Nephron progenitor cell (in vitro differentiated cells): ENCODE results near the gene TRAPPC14.
"Not testable (repeated sequence)": the region's sequence is repeated elsewhere in the genome, so short reads cannot be mapped to it uniquely, and the experiment has no call there.

Experiments used
- DNase-seq: peaks from one replicate; pipeline ENCODE4 v3.0.0; 2021
- H3K27ac Mint-ChIP-seq: 2 replicates; pipeline ENCODE4 v1.8.0; 2021; ENCODE audit warnings: mild to moderate bottlenecking, moderate library complexity, mixed read lengths
- H3K27me3 Mint-ChIP-seq: 2 replicates; pipeline ENCODE4 v1.8.0; 2021; ENCODE audit warnings: mild to moderate bottlenecking, low read depth, mixed read lengths; ENCODE audit not compliant: poor library complexity
- H3K36me3 Mint-ChIP-seq: 2 replicates; pipeline ENCODE4 v1.8.0; 2021; ENCODE audit warnings: low read depth, mixed read lengths
- H3K4me1 Mint-ChIP-seq: 2 replicates; pipeline ENCODE4 v1.8.0; 2021; ENCODE audit warnings: mixed read lengths
- H3K4me3 Mint-ChIP-seq: 2 replicates; pipeline ENCODE4 v1.8.0; 2021; ENCODE audit warnings: mild to moderate bottlenecking, moderate library complexity, mixed read lengths
- H3K9me3 Mint-ChIP-seq: 2 replicates; pipeline ENCODE4 v1.8.0; 2021; ENCODE audit warnings: mild to moderate bottlenecking, moderate library complexity, mixed read lengths
- TF ChIP-seq, protein P1 (sequence below): fragments of 200-600 bp; sonication (generic); IDR thresholded peaks from 2 replicates; pipeline ENCODE4 v1.5.0; 2021; ENCODE audit warnings: antibody characterized with exemption

TRAPPC14 gene

DNA sequence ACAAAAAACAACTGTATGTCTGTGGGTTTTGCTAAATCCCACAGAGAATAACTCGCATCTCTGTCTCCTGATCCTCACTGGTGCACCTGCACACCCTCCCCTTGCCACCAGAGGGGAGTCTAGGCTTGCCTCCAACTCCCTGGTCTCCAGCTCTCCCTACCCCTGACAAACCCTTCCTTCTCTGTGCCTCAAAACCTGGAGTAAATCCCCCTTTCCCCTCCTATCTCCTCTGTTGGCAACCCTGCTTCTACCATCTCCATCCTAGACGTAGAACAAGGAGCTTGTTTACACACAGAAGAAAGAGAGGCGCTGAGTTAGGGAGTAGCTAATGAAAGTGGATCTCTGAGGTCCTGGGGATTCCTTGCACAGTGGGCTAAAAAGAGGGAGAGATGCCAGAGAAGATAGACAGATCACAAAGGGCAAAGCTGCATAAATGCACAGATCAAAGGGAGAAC lies 25.8 kb downstream of the TRAPPC14 start:
- Mint-ChIP-seq H3K36me3 (no peaks in the 10 kb centered on the region), H3K4me3 (no peak overlapping the region), H3K27me3 (peaks cover 17% of the 10 kb centered on the region), H3K4me1 (peaks cover 20% of the 10 kb centered on the region), H3K27ac (no peak overlapping the region), H3K9me3 (no peaks in the 10 kb centered on the region)
- peak; percentile 70 for DNase-seq
- TF ChIP-seq, protein P1, sequence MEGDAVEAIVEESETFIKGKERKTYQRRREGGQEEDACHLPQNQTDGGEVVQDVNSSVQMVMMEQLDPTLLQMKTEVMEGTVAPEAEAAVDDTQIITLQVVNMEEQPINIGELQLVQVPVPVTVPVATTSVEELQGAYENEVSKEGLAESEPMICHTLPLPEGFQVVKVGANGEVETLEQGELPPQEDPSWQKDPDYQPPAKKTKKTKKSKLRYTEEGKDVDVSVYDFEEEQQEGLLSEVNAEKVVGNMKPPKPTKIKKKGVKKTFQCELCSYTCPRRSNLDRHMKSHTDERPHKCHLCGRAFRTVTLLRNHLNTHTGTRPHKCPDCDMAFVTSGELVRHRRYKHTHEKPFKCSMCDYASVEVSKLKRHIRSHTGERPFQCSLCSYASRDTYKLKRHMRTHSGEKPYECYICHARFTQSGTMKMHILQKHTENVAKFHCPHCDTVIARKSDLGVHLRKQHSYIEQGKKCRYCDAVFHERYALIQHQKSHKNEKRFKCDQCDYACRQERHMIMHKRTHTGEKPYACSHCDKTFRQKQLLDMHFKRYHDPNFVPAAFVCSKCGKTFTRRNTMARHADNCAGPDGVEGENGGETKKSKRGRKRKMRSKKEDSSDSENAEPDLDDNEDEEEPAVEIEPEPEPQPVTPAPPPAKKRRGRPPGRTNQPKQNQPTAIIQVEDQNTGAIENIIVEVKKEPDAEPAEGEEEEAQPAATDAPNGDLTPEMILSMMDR = peak; percentile 95

DNA sequence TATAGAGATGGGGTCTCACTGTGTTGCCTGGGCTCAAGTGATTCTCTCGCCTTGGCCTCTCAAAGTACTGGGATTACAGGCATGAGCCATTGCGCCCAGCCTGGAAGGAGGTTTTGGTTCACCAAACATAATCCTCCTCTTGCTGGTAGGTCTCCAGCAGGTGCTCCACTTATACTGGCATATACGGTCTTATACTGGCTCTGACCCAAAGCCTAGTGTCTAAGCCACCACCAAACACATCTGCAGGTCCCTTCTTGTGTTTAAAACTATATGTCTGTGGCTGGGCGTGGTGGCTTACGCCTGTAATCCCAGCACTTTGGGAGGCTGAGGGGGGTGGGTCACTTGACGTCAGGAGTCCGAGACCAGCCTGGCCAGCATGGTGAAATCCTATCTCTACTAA lies 26.4 kb downstream of the TRAPPC14 start:
- Mint-ChIP-seq H3K9me3 (no peaks in the 10 kb centered on the region), H3K4me1 (peaks cover 20% of the 10 kb centered on the region), H3K27ac (no peak overlapping the region), H3K27me3 (peaks cover 17% of the 10 kb centered on the region), H3K4me3 (no peak overlapping the region), H3K36me3 (no peaks in the 10 kb centered on the region)
- TF ChIP-seq, protein P1 = no peak
- no peak for DNase-seq

DNA sequence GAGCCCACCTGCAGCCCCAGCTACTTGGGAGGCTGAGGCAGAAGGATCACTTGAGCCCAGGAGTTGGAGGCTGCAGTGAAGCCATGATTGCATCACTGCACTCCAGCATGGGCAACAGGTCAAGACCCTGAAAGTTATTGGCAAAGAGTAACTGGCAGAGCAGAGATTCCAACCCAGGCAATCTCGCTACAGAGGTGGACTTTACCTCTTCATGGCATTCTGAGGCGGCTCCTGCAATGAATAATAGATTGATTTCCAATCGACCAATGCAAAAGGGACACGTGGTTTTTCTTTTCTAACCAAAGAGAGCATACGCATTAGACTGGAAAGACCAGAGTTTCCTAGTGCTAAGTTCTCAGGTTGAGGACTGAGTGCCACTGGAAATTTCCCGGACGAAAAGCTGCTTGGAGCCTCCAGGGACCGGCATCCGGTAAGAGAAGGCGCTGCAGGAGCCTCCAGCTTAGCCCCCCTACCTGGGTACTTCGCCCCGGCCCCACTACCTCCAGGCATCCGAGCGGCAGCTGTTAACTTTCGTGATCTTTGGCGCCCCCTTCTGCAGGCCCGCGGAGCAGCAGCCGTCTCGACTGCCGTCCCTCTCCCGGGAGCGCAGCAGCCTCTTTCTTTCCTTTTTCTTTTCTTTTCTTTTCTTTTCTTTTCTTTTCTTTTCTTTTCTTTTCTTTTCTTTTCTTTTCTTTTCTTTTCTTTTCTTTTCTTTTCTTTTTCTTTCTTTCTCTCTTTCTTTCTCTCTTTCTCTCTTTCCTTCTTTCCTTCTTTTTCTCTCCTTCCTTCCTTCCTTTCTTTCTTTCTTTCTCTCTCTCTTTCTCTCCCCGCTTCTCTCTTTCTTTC lies 27.7 kb downstream of the TRAPPC14 start:
- Mint-ChIP-seq H3K27me3 (peaks cover 17% of the 10 kb centered on the region), H3K9me3 (no peaks in the 10 kb centered on the region), H3K4me1 (peaks cover 25% of the 10 kb centered on the region), H3K27ac (no peak overlapping the region), H3K36me3 (no peaks in the 10 kb centered on the region), H3K4me3 (no peak overlapping the region)
- TF ChIP-seq, protein P1 = peak; percentile 90
- peak; percentile 95 for DNase-seq

DNA sequence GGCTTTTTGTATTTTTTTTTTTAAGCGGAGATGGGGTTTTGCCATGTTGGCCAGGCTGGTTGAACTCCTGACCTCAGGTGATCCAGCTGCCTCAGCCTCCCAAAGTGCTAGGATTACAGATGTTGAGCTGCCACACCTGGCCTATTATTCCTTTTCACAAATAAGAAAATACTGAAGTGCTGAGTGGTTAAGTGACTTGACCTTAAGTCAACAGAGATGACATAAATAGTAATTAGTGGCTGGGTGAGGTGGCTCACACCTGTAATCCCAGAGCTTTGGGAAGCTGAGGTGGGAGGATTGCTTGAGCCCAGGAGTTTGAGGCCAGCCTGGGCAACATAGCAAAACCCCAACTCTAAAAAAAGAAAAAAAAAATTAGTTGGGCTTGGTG lies 28.3 kb downstream of the TRAPPC14 start:
- H3K4me3 Mint-ChIP-seq, H3K27ac Mint-ChIP-seq, DNase-seq, H3K9me3 Mint-ChIP-seq, H3K36me3 Mint-ChIP-seq: not testable (repeated sequence)
- peaks cover 17% of the 10 kb centered on the region for H3K27me3 Mint-ChIP-seq
- peaks cover 27% of the 10 kb centered on the region for H3K4me1 Mint-ChIP-seq

DNA sequence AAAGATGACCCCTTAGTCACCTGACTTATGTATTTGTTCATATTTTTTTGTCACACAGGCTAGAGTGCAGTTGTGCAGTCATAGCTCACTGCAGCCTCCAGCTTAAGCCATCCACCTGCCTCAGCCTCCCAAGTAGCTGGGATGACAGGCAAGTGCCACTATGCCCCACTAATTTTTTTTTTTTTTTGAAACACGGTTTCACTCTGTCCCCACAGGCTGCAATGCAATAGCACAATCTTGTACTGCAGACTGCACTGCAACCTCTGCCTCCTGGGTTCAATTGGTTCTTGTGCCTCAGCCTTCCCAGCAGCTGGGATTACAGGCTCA lies 29.9 kb downstream of the TRAPPC14 start:
- Mint-ChIP-seq H3K4me3 (peak overlapping the region; percentile 81), H3K27me3 (peaks cover 17% of the 10 kb centered on the region), H3K27ac (no peak overlapping the region), H3K4me1 (peaks cover 38% of the 10 kb centered on the region), H3K9me3 (no peaks in the 10 kb centered on the region), H3K36me3 (peaks cover 9% of the 10 kb centered on the region)
- TF ChIP-seq, protein P1 = no peak
- no peak for DNase-seq

DNA sequence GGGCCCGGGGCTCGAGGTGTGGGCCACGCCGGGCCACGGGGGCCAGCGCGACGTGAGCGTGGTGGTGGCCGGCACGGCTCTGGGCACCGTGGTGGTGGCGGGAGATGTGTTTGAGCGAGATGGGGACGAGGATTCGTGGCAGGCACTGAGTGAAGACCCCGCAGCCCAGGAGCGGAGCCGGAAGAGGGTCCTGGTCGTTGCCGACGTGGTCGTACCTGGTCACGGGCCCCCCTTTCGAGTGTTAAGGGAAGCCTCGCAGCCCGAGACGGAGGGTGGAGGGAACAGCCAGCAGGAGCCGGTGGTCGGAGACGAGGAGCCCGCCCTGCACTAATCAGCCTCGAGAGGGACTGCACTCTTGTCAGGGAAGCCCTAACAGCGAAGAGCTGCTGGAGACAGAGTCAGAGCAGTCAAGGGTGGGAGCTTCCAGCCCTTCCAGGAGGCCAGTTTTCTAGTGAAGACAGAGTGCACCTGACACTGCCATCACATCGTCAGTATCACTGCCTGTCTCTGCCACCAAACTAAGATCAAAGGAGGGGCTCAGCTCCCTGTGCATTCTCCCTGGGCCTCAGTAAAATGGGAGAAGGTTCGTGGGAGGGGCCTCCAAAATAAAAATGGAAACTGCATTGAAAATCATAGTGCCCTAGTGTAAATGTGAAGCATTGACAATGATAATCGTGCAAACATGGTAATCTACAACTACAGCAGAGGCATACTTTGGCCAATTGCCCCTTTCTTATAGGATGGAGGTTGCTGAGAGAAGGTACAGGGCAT lies 30.5 kb downstream of the TRAPPC14 start:
- Mint-ChIP-seq H3K4me1 (peaks cover 38% of the 10 kb centered on the region), H3K27me3 (peaks cover 17% of the 10 kb centered on the region), H3K36me3 (peaks cover 11% of the 10 kb centered on the region), H3K27ac (no peak overlapping the region), H3K9me3 (no peaks in the 10 kb centered on the region), H3K4me3 (peak overlapping the region; percentile 81)
- TF ChIP-seq, protein P1 = no peak
- peak; percentile 44 for DNase-seq
